Neural cell (in vitro differentiated cells): Measurements from ENCODE around the gene DSCAML1. TPM values are rescaled to one million over a fixed set of nuclear protein-coding genes. Genes with fewer than 3 reads are reported as not detected.

ENCODE experiments used
- H2AFZ ChIP-seq: fragments of 200-600, 300-800 bp; sonication (generic), shearing (Covaris generic); 2 replicates; pipeline ENCODE4 v1.6.0; 2014; ENCODE audit warnings: low read depth, mild to moderate bottlenecking, antibody characterized with exemption, low read length, moderate library complexity
- H3F3A ChIP-seq: fragments of 200-600 bp; shearing (Covaris generic); 2 replicates; pipeline ENCODE4 v1.6.1; 2016; ENCODE audit warnings: mild to moderate bottlenecking, moderate library complexity, mixed read lengths, antibody characterized with exemption, low read length; ENCODE audit not compliant: insufficient read depth, poor library complexity, severe bottlenecking
- H3K27ac ChIP-seq: fragments of 200-600, 300-800 bp; sonication (generic), shearing (Covaris generic); 2 replicates; pipeline ENCODE4 v1.5.1; 2014; ENCODE audit warnings: mild to moderate bottlenecking, low read length, moderate library complexity
- H3K27me3 ChIP-seq: fragments of 300-800, 200-600 bp; sonication (generic), shearing (Covaris generic); 2 replicates; pipeline ENCODE4 v1.6.0; 2014; ENCODE audit warnings: mild to moderate bottlenecking, low read depth, low read length, moderate library complexity; ENCODE audit not compliant: insufficient read depth
- H3K36me3 ChIP-seq: fragments of 300-800, 200-600 bp; sonication (generic), shearing (Covaris generic); 2 replicates; pipeline ENCODE4 v1.5.1; 2014; ENCODE audit warnings: mild to moderate bottlenecking, antibody characterized with exemption, low read length, moderate library complexity; ENCODE audit not compliant: insufficient read depth
- H3K4me2 ChIP-seq: fragments of 300-800, 200-600 bp; sonication (generic), shearing (Covaris generic); 2 replicates; pipeline ENCODE4 v1.6.0; 2014; ENCODE audit warnings: mild to moderate bottlenecking, low read length
- H3K4me3 ChIP-seq: fragments of 300-800, 200-600 bp; sonication (generic), shearing (Covaris generic); 2 replicates; pipeline ENCODE4 v1.5.1; 2014; ENCODE audit warnings: mild to moderate bottlenecking, low read length, moderate library complexity
- H3K79me2 ChIP-seq: fragments of 200-600 bp; shearing (Covaris generic); replicated peaks from 2 replicates; pipeline ENCODE4 v1.6.0; 2014; ENCODE audit warnings: mild to moderate bottlenecking, low read length, moderate library complexity; ENCODE audit not compliant: insufficient read depth
- H3K9ac ChIP-seq: fragments of 300-800, 200-600 bp; sonication (generic), shearing (Covaris generic); 2 replicates; pipeline ENCODE4 v1.6.1; 2016; ENCODE audit warnings: mild to moderate bottlenecking, low read length, mixed read lengths
- H3K9me2 ChIP-seq: fragments of 200-600 bp; shearing (Covaris generic); 2 replicates; pipeline ENCODE4 v1.6.1; 2016; ENCODE audit warnings: mild to moderate bottlenecking, low read length, mixed read lengths; ENCODE audit not compliant: insufficient read depth
- H3K9me3 ChIP-seq: fragments of 200-600, 300-800 bp; sonication (generic), shearing (Covaris generic); 2 replicates; pipeline ENCODE4 v1.6.1; 2016; ENCODE audit warnings: mild to moderate bottlenecking, mixed run types, low read length, moderate library complexity, mixed read lengths
- H4K20me1 ChIP-seq: fragments of 200-600 bp; shearing (Covaris generic); 2 replicates; pipeline ENCODE4 v1.6.1; 2016; ENCODE audit warnings: mild to moderate bottlenecking, mixed run types; ENCODE audit not compliant: insufficient read depth
- EP300 ChIP-seq: fragments of 450-650 bp; conservative IDR thresholded peaks from 2 replicates; pipeline ENCODE4 v1.6.1; 2014; ENCODE audit warnings: antibody characterized with exemption, mild to moderate bottlenecking, moderate library complexity; ENCODE audit not compliant: poor library complexity, severe bottlenecking
- EZH2 ChIP-seq: fragments of 200-600, 300-800 bp; shearing (Covaris generic), sonication (generic); IDR thresholded peaks from 2 replicates; pipeline ENCODE4 v1.6.1; 2014; ENCODE audit warnings: antibody characterized with exemption, low read length, borderline replicate concordance, mild to moderate bottlenecking; ENCODE audit not compliant: insufficient read depth, poor library complexity, severe bottlenecking
- MXI1 ChIP-seq: fragments of 450-650 bp; conservative IDR thresholded peaks from 2 replicates; pipeline ENCODE4 v1.6.1; 2014; ENCODE audit warnings: antibody characterized with exemption, mild to moderate bottlenecking; ENCODE audit not compliant: poor library complexity, severe bottlenecking
- POLR2AphosphoS5 ChIP-seq: IDR thresholded peaks from 2 replicates; pipeline ENCODE4 v1.6.1; 2012
- RAD21 ChIP-seq: fragments of 450-650 bp; conservative IDR thresholded peaks from 2 replicates; pipeline ENCODE4 v1.6.1; 2014; ENCODE audit warnings: antibody characterized with exemption, mild to moderate bottlenecking, moderate library complexity
- SMC3 ChIP-seq: fragments of 450-650 bp; conservative IDR thresholded peaks from 2 replicates; pipeline ENCODE4 v1.6.1; 2014; ENCODE audit warnings: antibody characterized with exemption, mild to moderate bottlenecking, moderate library complexity; ENCODE audit not compliant: poor library complexity
- TAF1 ChIP-seq: IDR thresholded peaks from 2 replicates; pipeline ENCODE4 v1.6.1; 2012; ENCODE audit warnings: low read depth
- polyA plus RNA-seq: library from polyadenylated mRNA; depleted of rRNA; stranded (reverse); fragments of >200 nt; gene quantifications from 2 replicates; pipeline ENCODE4 v1.2.3, GENCODE V29; 2014
- TF ChIP-seq, protein P1 (sequence below): fragments of 450-650 bp; IDR thresholded peaks from 2 replicates; pipeline ENCODE4 v1.5.1; 2014; ENCODE audit warnings: antibody characterized with exemption, mild to moderate bottlenecking, moderate library complexity; ENCODE audit not compliant: poor library complexity, severe bottlenecking
- TF ChIP-seq, protein P2 (sequence below): IDR thresholded peaks from 2 replicates; pipeline ENCODE4 v1.6.1; 2012; ENCODE audit warnings: borderline replicate concordance

DSCAML1 gene
- polyA plus RNA-seq, 1 donor from 2014 or later, result 1.3 TPM

DNA sequence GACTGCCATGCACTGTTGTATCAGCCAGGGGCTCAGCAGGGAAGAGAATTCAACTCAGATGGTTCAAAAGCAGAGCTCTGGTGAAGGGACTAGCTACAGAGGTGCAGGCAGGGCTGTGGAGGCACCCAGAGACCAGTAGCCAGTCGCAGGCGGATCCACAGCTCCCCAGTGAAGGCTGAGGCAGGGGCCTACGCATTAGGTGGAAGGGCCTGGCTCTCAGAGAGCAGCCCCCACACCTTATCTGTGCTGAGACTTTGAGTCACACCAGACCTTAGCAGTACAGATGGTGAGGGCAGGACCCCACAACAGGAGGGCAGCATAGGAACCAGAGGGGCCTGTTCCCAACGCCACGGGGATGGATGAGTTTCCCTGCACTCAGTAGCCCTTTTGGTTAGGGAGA, 189.6 kb downstream of the DSCAML1 start:
- Histone ChIP-seq H3K9me3 (no peaks in the 10 kb centered on the region), H3F3A (no peaks in the 10 kb centered on the region), H3K27ac (no peak overlapping the region), H3K79me2 (no peaks in the 10 kb centered on the region), H4K20me1 (no peaks in the 10 kb centered on the region), H3K4me2 (no peak overlapping the region), H2AFZ (no peak overlapping the region), H3K9me2 (no peaks in the 10 kb centered on the region), H3K4me3 (no peak overlapping the region), H3K27me3 (no peaks in the 10 kb centered on the region), H3K36me3 (no peaks in the 10 kb centered on the region), H3K9ac (no peak overlapping the region)
- TF ChIP-seq EP300, result no peak

DNA sequence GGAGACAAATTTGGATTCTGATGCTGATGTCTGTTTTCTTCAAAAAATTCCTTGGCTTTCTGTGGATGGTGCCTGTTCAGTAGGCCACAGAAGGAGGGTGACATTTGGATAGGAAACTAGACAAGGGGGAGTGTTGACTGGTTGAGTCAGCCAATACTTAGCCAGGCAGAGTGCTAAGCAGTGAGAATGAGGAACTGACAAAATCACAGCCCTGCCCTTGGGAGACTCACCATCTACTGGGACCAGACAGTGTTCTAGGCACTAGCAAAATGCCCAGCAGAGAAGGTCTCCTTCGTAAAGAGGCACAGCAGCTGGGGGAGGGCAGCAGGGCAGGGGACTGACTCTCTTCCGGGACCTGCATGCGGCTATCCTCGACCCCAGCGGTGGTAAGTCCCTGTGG, 190.2 kb downstream of the DSCAML1 start:
- no peaks in the 10 kb centered on the region for H3K27me3 ChIP-seq
- no peak for TF ChIP-seq POLR2AphosphoS5
- no peak for TF ChIP-seq EP300
- no peak for TF ChIP-seq RAD21
- TF ChIP-seq SMC3, result no peak
- no peak for TF ChIP-seq MXI1
- TF ChIP-seq, protein P1, sequence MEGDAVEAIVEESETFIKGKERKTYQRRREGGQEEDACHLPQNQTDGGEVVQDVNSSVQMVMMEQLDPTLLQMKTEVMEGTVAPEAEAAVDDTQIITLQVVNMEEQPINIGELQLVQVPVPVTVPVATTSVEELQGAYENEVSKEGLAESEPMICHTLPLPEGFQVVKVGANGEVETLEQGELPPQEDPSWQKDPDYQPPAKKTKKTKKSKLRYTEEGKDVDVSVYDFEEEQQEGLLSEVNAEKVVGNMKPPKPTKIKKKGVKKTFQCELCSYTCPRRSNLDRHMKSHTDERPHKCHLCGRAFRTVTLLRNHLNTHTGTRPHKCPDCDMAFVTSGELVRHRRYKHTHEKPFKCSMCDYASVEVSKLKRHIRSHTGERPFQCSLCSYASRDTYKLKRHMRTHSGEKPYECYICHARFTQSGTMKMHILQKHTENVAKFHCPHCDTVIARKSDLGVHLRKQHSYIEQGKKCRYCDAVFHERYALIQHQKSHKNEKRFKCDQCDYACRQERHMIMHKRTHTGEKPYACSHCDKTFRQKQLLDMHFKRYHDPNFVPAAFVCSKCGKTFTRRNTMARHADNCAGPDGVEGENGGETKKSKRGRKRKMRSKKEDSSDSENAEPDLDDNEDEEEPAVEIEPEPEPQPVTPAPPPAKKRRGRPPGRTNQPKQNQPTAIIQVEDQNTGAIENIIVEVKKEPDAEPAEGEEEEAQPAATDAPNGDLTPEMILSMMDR, result no peak
- TF ChIP-seq TAF1, result no peak
- TF ChIP-seq, protein P2, sequence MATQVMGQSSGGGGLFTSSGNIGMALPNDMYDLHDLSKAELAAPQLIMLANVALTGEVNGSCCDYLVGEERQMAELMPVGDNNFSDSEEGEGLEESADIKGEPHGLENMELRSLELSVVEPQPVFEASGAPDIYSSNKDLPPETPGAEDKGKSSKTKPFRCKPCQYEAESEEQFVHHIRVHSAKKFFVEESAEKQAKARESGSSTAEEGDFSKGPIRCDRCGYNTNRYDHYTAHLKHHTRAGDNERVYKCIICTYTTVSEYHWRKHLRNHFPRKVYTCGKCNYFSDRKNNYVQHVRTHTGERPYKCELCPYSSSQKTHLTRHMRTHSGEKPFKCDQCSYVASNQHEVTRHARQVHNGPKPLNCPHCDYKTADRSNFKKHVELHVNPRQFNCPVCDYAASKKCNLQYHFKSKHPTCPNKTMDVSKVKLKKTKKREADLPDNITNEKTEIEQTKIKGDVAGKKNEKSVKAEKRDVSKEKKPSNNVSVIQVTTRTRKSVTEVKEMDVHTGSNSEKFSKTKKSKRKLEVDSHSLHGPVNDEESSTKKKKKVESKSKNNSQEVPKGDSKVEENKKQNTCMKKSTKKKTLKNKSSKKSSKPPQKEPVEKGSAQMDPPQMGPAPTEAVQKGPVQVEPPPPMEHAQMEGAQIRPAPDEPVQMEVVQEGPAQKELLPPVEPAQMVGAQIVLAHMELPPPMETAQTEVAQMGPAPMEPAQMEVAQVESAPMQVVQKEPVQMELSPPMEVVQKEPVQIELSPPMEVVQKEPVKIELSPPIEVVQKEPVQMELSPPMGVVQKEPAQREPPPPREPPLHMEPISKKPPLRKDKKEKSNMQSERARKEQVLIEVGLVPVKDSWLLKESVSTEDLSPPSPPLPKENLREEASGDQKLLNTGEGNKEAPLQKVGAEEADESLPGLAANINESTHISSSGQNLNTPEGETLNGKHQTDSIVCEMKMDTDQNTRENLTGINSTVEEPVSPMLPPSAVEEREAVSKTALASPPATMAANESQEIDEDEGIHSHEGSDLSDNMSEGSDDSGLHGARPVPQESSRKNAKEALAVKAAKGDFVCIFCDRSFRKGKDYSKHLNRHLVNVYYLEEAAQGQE, result no peak
- TF ChIP-seq EZH2, result no peak

DNA sequence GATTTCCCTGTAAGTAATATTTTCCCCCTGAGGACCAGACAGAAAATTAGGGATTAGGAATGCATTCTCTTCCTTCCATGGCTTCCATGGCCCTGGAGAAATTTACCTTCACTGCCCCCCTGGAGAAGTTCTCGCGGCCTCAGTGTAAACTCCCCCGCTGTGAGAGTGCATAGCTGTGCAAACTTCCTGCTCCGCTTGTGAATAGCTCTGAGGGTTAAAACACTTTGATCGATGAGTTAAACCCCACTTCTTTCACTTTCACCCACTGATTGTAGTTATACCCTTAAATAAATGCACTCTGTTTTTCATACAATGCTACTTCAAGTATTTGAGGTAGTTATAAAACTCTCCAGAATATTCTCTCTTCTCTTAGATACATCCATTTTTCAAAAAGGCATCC, 190.8 kb downstream of the DSCAML1 start:
- Histone ChIP-seq H3K9me3 (no peaks in the 10 kb centered on the region), H3F3A (no peaks in the 10 kb centered on the region), H3K36me3 (no peaks in the 10 kb centered on the region), H3K4me2 (no peak overlapping the region), H2AFZ (no peak overlapping the region), H3K79me2 (no peaks in the 10 kb centered on the region), H4K20me1 (no peaks in the 10 kb centered on the region), H3K9me2 (no peaks in the 10 kb centered on the region), H3K27me3 (no peaks in the 10 kb centered on the region), H3K27ac (no peak overlapping the region), H3K4me3 (no peak overlapping the region), H3K9ac (no peak overlapping the region)
- TF ChIP-seq POLR2AphosphoS5 (no peak), SMC3 (no peak), MXI1 (no peak), EP300 (no peak)
- TF ChIP-seq, protein P2, result no peak

More for the DNA sequence above, 190.2 kb downstream of the DSCAML1 start:
- Histone ChIP-seq H3K9ac (no peak overlapping the region), H2AFZ (no peak overlapping the region), H3K4me3 (no peak overlapping the region), H3K79me2 (no peaks in the 10 kb centered on the region), H3K9me3 (no peaks in the 10 kb centered on the region), H4K20me1 (no peaks in the 10 kb centered on the region), H3K9me2 (no peaks in the 10 kb centered on the region), H3K36me3 (no peaks in the 10 kb centered on the region), H3F3A (no peaks in the 10 kb centered on the region), H3K4me2 (no peak overlapping the region), H3K27ac (no peak overlapping the region)
